GM18505 (cell line): ENCODE data around the gene PSMF1.
"Not testable (repeated sequence)": the region's sequence is repeated elsewhere in the genome, so short reads cannot be mapped to it uniquely, and the experiment has no call there.

Source experiments
- ATAC-seq: cut with Tn5 transposase; IDR thresholded peaks from one replicate; pipeline ENCODE4 v1.9.1; 2021; ENCODE audit not compliant: unreplicated experiment
- POLR2A ChIP-seq: IDR thresholded peaks from 4 replicates; pipeline ENCODE4 v1.6.1; 2011; ENCODE audit warnings: borderline replicate concordance; ENCODE audit not compliant: insufficient read depth, insufficient read length; ENCODE audit errors: extremely low read depth

Gene PSMF1

DNA sequence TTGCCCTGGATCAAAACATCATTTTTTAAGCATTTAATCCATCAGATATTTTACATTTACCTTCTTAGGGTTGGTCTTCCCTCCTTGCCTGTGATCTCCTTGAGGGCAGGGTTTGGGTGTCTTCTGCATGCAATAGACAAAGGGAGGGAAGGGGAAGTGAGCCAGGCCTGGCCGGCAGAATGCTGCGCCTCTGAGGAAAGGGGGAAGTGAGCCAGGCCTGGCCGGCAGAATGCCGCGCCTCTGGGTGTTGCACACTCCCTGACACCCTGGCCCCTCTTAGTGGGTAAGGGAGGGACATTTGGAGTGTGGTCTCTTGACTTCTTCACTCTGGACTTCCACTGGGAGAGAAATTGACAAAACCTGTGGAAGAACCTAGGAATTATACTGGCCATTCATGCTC lies 12.4 kb downstream of the PSMF1 start:
- no peak for TF ChIP-seq POLR2A
- peak; percentile 62 for ATAC-seq

DNA sequence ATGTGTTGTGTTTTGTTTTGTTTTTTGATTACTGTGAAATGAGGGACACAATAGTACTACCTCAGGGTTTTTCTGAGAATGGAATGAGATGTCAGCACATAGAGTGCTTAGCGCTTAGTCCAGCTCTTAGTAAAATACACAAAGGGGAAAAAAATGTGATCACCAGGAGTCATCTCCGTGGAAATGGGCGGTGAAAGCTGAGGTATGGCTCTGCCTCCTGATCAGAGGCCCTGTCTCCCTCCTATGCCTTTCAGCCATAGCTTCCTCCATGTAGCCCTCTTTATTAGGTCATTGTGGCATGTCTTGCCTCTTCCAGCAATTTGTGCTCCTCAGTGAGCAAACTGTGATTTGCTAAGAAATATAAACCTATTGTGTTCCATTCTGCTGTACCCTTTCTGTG lies 13.0 kb downstream of the PSMF1 start:
- no peak for TF ChIP-seq POLR2A
- ATAC-seq = no peak

DNA sequence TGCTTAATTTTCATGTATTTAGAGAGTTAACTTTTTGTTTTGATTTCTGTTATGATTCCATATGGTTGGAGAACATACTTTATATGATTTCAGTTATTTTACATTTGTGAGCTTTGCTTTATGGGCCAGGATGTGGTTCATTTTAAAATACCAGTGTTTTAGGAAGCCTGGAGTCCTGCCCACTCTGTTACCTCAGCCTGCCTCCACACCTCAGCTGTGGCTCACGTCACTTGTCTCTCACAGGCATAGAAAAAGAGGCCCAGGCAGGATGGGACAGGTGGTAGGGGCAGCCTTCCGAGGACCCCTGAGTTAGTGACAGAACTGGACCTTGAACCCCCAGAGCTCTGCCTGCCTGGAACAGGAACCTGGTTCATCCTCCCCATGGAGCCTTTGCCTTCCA lies 16.0 kb downstream of the PSMF1 start:
- TF ChIP-seq POLR2A = no peak
- no peak for ATAC-seq

DNA sequence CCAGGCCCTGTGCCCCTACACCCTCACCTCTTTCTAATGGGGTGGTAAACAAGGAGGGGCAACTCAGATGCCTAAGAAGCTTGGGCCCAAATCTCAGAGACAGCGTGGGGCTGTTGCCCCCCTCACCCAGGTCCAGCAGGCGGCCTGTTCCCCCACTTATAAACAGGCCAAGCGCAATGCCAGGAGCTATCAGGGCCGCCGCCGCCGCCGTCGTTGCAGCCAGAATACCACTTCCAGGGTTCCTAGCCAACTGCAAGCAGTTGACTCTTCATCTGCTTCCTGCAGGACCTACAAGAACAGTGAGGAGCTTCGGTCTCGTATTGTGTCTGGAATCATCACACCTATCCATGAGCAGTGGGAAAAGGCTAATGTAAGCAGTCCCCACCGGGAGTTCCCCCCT lies 16.4 kb downstream of the PSMF1 start:
- no peak for TF ChIP-seq POLR2A
- no peak for ATAC-seq

DNA sequence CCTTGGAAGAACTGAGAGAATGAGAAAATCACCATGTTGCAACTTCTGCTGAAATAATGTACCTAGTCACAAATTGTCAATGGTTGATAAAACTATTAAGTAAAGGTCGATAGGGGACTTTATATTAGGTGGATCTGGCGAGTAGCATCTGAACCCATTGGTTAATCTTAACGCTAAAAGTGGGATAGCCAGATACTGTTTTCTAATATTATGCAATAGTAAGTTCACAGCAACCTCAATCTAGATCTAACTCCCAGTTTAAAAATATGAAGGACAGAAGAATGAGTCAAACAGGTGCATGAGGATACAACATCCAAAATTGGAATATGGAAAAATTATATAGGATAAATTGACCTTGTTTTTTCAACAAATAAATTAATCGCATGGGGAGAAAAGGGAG lies 18.8 kb downstream of the PSMF1 start:
- no peak for ATAC-seq
- no peak for TF ChIP-seq POLR2A

DNA sequence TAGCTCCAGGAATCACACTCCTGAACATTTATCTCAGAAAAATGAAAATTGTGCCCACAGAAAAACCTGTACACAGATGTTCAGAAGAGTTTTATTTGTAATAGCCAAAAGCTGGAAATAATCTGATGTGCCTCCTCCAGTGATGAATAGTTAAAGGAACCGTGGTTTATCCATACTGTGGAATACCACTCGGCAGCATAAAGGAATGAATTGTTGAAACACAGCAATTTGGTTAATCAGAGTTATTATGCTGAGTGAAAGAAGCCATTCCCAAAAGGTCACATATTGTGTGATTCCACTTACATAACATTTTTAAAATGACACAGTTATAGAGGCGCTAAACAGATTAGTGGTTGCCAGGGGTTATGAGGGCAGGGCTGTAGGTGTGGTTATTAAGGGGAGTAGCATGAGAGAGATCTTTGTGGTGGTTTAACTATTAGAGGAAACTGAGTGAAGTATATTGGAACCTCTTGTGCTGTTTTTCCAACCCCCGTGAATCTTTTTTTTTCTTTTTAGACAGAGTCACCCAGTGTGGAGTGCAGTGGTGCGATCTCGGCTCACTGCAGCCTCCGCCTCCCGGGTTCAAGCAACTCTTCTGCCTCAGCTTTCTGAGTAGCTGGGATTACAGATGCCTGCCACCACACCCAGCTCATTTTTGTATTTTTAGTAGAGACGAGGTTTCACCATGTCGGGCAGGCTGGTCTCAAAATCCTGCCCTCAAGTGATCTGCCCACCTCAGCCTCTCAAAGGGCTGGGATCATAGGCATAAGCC lies 26.2 kb downstream of the PSMF1 start:
- no peak for TF ChIP-seq POLR2A
- ATAC-seq = no peak

DNA sequence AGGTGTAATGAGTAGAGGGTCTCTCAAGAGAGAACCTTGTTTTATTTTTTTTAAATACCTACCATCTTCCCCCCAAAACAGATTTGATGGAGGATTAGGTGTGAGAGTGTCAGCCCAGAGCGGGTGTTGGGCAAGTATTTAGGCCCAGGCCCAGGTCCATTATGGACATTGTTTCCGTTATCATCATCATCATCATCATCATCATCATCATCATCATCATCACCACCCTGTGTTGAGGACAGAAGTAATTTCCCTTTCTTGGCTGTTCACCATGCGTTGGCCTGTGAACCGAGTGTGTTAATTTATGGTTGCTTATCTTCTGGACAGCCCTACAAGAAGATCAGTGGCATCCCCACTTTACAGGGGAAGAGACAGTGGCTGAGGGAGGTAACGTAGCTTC lies 28.6 kb downstream of the PSMF1 start:
- no peak for ATAC-seq
- TF ChIP-seq POLR2A = no peak

DNA sequence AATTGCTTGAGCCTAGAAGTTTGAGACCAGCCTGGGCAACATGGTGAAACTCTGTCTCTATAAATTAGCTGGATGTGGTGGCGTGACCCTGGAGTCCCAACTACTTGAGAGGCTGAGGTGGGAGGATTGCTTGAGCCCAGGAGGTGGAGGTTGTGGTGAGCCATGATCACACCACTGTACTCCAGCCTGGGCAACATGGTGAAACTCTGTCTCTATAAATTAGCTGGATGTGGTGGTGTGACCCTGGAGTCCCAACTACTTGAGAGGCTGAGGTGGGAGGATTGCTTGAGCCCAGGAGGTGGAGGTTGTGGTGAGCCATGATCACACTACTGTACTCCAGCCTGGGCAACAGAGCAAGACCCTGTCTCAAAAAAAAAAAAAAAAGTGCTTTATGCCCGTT lies 31.4 kb downstream of the PSMF1 start:
- not testable (repeated sequence) for ATAC-seq

DNA sequence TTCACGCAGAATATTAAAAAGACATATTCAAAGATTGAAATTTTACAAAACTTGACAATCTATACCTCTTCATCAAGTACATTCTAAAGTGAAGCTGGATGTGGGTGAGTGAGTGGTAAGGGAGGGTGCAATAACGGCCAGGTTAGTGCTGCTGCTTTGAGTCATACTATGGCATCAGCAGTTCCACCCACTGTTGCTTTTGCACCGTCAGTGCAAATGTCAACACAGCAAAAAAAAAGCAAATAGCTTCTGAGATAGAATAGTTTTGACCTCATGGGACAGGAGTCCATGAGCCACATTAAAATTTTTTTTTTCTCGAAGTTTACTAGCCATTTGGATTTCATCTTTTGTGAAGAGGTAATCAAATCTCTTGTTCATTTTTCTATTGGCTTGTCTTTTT lies 31.8 kb downstream of the PSMF1 start:
- no peak for TF ChIP-seq POLR2A
- ATAC-seq = no peak

DNA sequence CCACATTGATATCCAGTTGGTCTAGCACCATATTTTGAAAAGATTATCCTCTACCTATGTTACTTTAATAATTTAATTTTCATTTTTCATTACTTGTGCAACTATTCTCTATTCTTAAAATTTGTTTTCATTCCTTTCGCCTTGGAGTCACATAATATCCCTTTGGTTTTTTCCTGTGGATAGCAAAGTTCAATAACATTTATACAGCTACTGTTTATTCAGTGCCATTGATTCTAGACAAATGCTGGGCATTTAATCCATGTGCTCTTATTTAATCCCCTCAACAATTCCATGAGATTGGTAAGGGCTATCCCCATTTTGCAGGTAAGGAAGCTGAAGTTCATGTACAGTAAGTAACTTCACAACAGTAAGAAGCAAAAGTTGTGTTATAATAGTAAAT lies 32.6 kb downstream of the PSMF1 start:
- no peak for ATAC-seq
- TF ChIP-seq POLR2A = no peak

DNA sequence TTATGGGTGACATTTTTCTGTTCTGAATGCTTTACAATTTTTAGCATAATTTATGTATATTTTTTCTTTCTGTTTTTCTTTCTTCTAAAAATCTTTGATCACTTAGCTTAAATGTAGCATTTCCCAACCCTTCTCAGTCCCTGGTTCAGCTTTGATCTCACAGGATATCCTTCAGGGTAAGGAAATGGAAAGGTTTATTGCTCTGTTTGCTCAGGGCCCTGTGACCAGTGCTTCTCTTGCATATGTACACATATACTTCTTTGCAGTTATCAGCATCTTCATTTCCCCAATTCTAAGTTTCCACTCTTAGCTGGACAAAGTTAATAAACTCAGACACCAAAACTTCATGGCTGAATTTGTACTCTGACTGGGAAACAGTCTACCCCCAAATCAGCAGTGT lies 35.8 kb downstream of the PSMF1 start:
- no peak for TF ChIP-seq POLR2A
- ATAC-seq = no peak

DNA sequence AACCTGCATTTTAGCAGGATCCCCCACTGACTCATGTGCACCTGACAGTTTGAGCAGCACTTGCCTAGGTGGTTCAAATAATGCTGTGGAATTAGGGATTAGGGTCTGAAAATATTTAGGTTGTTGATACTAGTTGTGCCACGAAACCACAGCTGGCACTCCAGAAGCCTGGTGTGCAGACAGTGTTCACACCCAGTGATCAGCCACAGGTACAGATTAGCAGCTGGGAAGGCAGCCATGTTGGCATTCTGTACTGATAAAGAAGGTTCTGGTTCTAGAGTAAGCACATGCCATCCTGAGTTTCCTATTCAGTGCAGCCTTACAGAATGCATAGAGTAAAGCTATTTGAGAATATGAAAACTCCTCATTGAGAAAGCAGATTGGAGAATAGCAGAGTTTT lies 36.3 kb downstream of the PSMF1 start:
- TF ChIP-seq POLR2A = no peak
- ATAC-seq = no peak

DNA sequence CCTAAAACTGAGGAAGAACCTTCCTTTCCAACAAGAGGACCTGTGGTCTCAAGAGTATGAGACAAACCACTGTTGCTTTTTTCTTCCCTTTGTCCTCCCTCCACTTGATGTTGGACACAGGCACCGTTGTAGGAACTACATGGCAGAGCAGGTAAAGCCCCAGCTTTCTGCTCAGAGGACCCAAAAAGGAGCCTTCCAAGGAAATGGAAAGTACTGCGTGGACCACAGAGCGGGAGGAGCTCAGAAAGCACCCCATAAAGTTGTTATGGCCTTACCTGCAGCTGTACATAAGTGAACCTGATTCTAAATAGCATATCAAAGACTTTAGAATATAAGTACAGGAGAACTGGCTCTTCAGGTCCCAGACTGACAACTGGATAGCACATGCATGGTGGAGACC lies 36.9 kb downstream of the PSMF1 start:
- no peak for ATAC-seq
- TF ChIP-seq POLR2A = no peak

DNA sequence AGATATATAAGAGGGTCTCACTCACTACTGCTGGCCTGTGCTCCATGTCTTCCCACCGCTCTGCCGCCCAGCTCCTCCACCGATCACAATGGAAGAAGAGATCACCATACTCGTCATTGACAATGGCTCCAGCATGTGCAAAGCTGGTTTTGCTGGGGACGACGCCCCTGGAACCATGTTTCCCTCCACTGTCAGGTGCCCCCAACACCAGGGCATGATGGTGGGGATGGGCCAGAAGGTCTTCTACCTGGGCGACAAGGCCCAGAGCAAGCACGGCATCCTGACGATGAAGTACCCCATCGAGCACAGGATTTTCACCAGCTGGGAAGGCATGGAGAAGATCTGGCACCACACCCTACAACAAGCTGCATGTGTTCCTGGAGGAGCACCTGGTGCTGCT lies 42.1 kb downstream of the PSMF1 start:
- no peak for ATAC-seq
- TF ChIP-seq POLR2A = no peak

DNA sequence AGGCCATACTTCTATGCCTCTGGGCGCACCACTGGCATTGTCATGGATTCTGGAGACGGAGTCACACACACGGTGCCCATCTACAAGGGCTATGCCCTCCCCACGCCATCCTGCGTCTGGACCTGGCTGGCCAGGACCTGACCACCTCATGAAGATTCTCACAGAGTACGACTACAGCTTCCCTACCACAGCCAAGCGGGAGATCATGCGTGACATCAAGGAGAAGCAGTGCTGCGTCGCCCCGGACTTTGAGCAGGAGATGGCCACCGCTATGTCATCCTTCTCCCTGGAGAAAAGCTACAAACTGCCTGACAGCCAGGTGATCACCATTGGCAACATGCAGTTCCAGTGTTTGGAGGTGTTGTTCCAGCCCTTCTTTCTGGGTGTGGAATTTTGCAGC lies 42.6 kb downstream of the PSMF1 start:
- ATAC-seq = no peak
- no peak for TF ChIP-seq POLR2A
